OCI-LY1 (cell line): ENCODE data around the gene NFIA.

Source experiments
- EZH2 ChIP-seq: fragments of 200-600 bp; sonication (generic), shearing (Covaris generic); IDR thresholded peaks from 2 replicates; pipeline ENCODE4 v1.8.0; 2017; ENCODE audit warnings: borderline replicate concordance, mixed run types, mild to moderate bottlenecking, antibody characterized with exemption, low read length, moderate library complexity, mixed read lengths
- TF ChIP-seq, protein P1 (sequence below): fragments of 200-600 bp; sonication (generic), shearing (Covaris generic); IDR thresholded peaks from 2 replicates; pipeline ENCODE4 v1.5.1; 2017; ENCODE audit warnings: mild to moderate bottlenecking, antibody characterized with exemption, low read length, moderate library complexity, mixed read lengths

DNA sequence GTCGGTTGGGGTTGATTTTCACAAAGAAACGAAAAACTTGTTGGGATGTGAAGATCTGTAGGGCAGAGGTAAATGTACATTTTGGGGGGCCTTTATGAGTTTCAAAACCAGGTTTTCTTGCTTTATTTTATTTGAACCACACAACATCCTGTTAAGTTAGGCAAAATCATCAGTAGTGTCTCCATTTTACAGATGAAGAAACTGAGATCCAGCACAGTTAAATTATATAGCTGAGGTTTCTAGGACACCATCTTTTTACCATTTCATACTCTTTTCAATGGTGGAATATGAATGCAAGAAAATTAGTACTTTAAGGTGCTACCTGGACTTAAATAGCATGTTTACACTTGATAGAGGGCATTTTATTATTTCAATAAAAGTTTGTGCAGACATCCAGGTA lies 187.7 kb downstream of the NFIA start:
- no peak for TF ChIP-seq EZH2
- TF ChIP-seq, protein P1, sequence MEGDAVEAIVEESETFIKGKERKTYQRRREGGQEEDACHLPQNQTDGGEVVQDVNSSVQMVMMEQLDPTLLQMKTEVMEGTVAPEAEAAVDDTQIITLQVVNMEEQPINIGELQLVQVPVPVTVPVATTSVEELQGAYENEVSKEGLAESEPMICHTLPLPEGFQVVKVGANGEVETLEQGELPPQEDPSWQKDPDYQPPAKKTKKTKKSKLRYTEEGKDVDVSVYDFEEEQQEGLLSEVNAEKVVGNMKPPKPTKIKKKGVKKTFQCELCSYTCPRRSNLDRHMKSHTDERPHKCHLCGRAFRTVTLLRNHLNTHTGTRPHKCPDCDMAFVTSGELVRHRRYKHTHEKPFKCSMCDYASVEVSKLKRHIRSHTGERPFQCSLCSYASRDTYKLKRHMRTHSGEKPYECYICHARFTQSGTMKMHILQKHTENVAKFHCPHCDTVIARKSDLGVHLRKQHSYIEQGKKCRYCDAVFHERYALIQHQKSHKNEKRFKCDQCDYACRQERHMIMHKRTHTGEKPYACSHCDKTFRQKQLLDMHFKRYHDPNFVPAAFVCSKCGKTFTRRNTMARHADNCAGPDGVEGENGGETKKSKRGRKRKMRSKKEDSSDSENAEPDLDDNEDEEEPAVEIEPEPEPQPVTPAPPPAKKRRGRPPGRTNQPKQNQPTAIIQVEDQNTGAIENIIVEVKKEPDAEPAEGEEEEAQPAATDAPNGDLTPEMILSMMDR = no peak
